HG03565 (cell line): ENCODE measurements around the gene UAP1L1.

ENCODE experiments used
- ATAC-seq: cut with Tn5 transposase; IDR thresholded peaks from one replicate; pipeline ENCODE4 v1.9.1; 2021; ENCODE audit warnings: mild to moderate bottlenecking, moderate library complexity; ENCODE audit not compliant: unreplicated experiment

Gene UAP1L1

DNA sequence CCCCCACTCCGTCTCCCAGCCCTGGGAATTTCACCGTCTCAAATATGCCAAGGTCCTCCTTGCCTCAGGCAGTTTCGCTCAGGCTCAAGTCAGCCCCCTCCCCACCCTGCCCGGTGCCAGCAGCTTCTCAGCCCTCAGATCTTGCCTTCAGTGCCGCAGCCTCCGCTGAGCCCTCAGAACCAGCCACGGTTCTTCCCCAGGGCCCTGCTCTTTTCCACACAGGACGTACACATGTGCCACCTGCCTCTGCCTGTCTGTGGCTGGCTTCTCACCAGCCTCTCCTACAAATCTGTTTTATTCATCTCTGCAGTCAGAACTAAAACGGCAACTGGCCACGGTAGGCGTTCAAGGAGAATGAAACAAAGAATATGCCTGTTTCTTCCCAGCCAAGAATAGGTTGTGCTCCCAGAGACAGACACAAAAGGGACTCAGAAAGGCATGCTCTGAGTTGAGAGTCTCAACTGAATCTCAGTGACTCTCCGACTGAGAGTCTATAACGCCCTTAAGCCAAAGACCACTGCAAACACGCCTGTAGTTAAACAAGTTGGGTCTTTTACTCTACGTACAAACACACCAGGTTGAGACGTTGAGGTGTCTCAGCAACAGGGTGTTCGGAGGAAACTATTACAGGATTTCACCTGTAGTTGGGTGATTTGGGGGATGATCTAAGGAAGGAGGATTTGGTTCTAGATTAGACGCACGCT, 51.0 kb downstream of the UAP1L1 start:
- no peak for ATAC-seq

GRCh38 chr9:137128862-137129455, 51.6 kb downstream of the UAP1L1 start:
- no peak for ATAC-seq

DNA sequence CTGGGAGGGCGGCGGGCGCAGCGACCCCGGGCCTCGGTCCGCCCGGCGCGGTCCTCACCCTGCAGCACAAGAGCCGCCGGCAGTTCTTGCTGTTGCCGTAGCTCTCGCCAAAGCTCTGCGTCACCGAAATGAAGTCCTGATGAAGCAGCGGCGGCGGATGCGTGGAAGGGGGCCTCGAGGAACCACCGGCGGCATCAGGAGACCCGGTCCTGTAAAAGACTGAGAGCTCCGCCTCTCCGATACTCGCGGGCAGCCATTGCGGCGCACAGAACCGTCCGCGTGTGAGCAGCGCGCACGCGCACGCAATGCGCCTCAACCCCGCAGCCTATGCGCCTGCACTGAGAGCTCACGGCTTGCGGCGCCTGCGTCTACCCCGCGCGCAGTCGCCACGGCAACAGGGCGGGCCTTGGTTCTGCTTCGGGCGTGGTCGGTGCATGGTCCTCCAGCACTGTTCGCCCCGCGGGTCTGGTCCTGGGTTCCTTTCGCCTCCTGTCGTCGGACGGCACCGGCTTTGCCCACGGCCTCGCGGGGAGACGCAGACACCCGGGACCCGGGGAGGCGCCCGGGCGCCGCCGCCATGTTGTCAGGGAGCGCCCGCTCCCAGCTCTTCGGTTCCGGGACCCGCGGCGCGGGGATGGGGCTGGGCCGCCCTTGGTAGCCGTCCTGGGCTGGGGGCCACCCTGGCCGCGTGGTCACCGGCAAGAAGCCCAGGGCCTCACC, 52.3 kb downstream of the UAP1L1 start:
- ATAC-seq: no peak

GRCh38 chr9:137130176-137130755, 52.9 kb downstream of the UAP1L1 start:
- no peak for ATAC-seq
